ENCODE data around the gene CD1E.
"Not testable (repeated sequence)": the region's sequence is repeated elsewhere in the genome, so short reads cannot be mapped to it uniquely, and the experiment has no call there.

CD1E gene

DNA sequence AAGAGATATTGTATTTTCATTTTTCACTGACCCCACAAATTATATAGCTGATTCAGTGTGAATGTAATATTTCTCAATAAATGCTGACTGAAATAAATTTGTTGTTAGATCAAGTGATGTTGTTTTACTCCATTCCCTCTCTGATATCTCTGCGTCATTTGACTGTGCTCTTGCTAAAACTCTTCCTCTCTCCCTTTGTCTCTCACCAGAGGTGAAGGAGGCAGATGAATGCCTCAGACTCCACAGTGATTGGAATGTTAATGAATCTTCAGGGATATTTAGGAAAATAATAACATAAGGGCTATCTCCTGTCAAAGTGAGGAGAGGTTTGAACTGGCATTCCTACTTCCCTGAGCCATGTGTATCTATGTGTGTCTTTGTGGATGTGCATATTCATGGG is 3.7 kb downstream of the CD1E start:
- no peaks in the 10 kb centered on the region for H3K9me3 ChIP-seq (ENCODE audit: control insufficient read depth, low read length)
- no peak overlapping the region for H3K27ac ChIP-seq
- H3K36me3 ChIP-seq (ENCODE audit: control insufficient read depth, insufficient read depth, low read length), result no peaks in the 10 kb centered on the region
- no peak for TF ChIP-seq CTCF (IDR thresholded peaks at IDR 0.05)
- no peak overlapping the region for H3K9ac ChIP-seq
- H3K4me3 ChIP-seq (ENCODE audit: low read depth, low read length), result no peak overlapping the region
- no peak overlapping the region for H3K4me2 ChIP-seq (ENCODE audit: low read length)
- H3K79me2 ChIP-seq, result no peaks in the 10 kb centered on the region
- no peaks in the 10 kb centered on the region for H3K4me1 ChIP-seq
- no peaks in the 10 kb centered on the region for H3K27me3 ChIP-seq (ENCODE audit: control insufficient read depth, insufficient read depth, low read length)
- H2AFZ ChIP-seq, result no peak overlapping the region

DNA sequence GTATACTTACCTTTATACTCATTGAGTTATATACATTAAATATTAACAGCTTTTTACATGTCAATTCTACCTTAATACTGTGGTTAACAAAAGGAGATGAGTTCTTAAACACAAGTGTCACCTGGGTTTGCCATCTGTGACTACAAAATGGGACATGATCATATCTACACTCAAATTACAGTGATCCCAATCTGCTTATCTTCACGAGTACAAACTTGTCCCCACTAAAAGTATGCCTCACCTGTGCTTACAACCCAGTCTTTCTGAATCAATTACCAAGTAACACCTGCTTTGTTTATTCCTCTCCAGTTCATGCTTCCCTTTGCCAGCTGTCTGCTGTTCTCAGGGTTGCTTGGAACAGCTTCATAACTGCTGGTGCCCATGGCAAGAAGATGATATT is 8.8 kb downstream of the CD1E start:
- H3K4me1 ChIP-seq, result no peaks in the 10 kb centered on the region
- H3K9me3 ChIP-seq (ENCODE audit: control insufficient read depth, low read length), result no peaks in the 10 kb centered on the region
- H3K27me3 ChIP-seq (ENCODE audit: control insufficient read depth, insufficient read depth, low read length), result no peaks in the 10 kb centered on the region
- H3K36me3 ChIP-seq (ENCODE audit: control insufficient read depth, insufficient read depth, low read length), result no peaks in the 10 kb centered on the region
- TF ChIP-seq CTCF (IDR thresholded peaks at IDR 0.05), result no peak
- H3K79me2 ChIP-seq, result no peaks in the 10 kb centered on the region
- H3K4me3 ChIP-seq (ENCODE audit: low read depth, low read length), result no peak overlapping the region
- no peak overlapping the region for H2AFZ ChIP-seq
- H3K4me2 ChIP-seq (ENCODE audit: low read length), result no peak overlapping the region
- H3K27ac ChIP-seq, result no peak overlapping the region
- H3K9ac ChIP-seq, result no peak overlapping the region

- H3K79me2 ChIP-seq, result no peaks in the 10 kb centered on the region
- H3K4me1 ChIP-seq, result no peaks in the 10 kb centered on the region
- H2AFZ ChIP-seq, result no peak overlapping the region
- no peaks in the 10 kb centered on the region for H3K27me3 ChIP-seq (ENCODE audit: control insufficient read depth, insufficient read depth, low read length)
- H3K9me3 ChIP-seq (ENCODE audit: control insufficient read depth, low read length), result no peaks in the 10 kb centered on the region
- TF ChIP-seq CTCF (IDR thresholded peaks at IDR 0.05), result no peak
- H3K27ac ChIP-seq, result no peak overlapping the region
- no peak overlapping the region for H3K4me2 ChIP-seq (ENCODE audit: low read length)
- H3K4me3 ChIP-seq (ENCODE audit: low read depth, low read length), result no peak overlapping the region
- H3K9ac ChIP-seq, result no peak overlapping the region
- no peaks in the 10 kb centered on the region for H3K36me3 ChIP-seq (ENCODE audit: control insufficient read depth, insufficient read depth, low read length)
Observed at GRCh38 chr1:158362941-158363340, 9.2 kb downstream of the CD1E start.

- Histone ChIP-seq H3K27me3 (ENCODE audit: control insufficient read depth, insufficient read depth, low read length) (no peaks in the 10 kb centered on the region), H3K9me3 (ENCODE audit: control insufficient read depth, low read length) (no peaks in the 10 kb centered on the region), H3K79me2 (no peaks in the 10 kb centered on the region), H3K4me2 (ENCODE audit: low read length) (no peak overlapping the region), H3K9ac (no peak overlapping the region), H3K4me3 (ENCODE audit: low read depth, low read length) (no peak overlapping the region), H3K27ac (no peak overlapping the region), H2AFZ (no peak overlapping the region), H3K4me1 (no peaks in the 10 kb centered on the region), H3K36me3 (ENCODE audit: control insufficient read depth, insufficient read depth, low read length) (no peaks in the 10 kb centered on the region)
- no peak for TF ChIP-seq CTCF (IDR thresholded peaks at IDR 0.05)
Observed at GRCh38 chr1:158366783-158367182, 13.1 kb downstream of the CD1E start.

GRCh38 chr1:158371188-158371953 is 17.7 kb downstream of the CD1E start:
- H3K27me3 ChIP-seq (ENCODE audit: control insufficient read depth, insufficient read depth, low read length), result no peaks in the 10 kb centered on the region
- H3K4me2 ChIP-seq (ENCODE audit: low read length), result no peak overlapping the region
- no peaks in the 10 kb centered on the region for H3K9me3 ChIP-seq (ENCODE audit: control insufficient read depth, low read length)

GRCh38 chr1:158374101-158374500 is 20.4 kb downstream of the CD1E start:
- H3K4me3 ChIP-seq (ENCODE audit: low read depth, low read length); H3K27me3 ChIP-seq (ENCODE audit: control insufficient read depth, insufficient read depth, low read length); H3K4me1 ChIP-seq; H3K79me2 ChIP-seq; H3K27ac ChIP-seq; H3K9me3 ChIP-seq (ENCODE audit: control insufficient read depth, low read length); H2AFZ ChIP-seq; H3K4me2 ChIP-seq (ENCODE audit: low read length); H3K36me3 ChIP-seq (ENCODE audit: control insufficient read depth, insufficient read depth, low read length); H3K9ac ChIP-seq: not testable (repeated sequence)

More at GRCh38 chr1:158371188-158371953, 17.7 kb downstream of the CD1E start:
- H3K9ac ChIP-seq, result no peak overlapping the region
- H3K27ac ChIP-seq, result no peak overlapping the region
- no peaks in the 10 kb centered on the region for H3K36me3 ChIP-seq (ENCODE audit: control insufficient read depth, insufficient read depth, low read length)
- no peak overlapping the region for H2AFZ ChIP-seq
- no peak for TF ChIP-seq CTCF (IDR thresholded peaks at IDR 0.05)
- no peaks in the 10 kb centered on the region for H3K79me2 ChIP-seq
- H3K4me3 ChIP-seq (ENCODE audit: low read depth, low read length), result no peak overlapping the region
- H3K4me1 ChIP-seq, result no peaks in the 10 kb centered on the region

Data from parathyroid adenoma (tissue), 2 donors.